HEK293 (cell line): ENCODE measurements around the gene LONP2.

Experiments used
- ZBTB7A ChIP-seq: fragments of 450-650 bp; formaldehyde crosslinking; IDR thresholded peaks from 2 replicates; pipeline ENCODE4 v1.5.1; 2016; ENCODE audit warnings: low read depth, missing biosample characterization, missing genetic modification characterization
- ZNF292 ChIP-seq: fragments of 450-650 bp; formaldehyde crosslinking; IDR thresholded peaks from 2 replicates; pipeline ENCODE4 v1.5.1; 2016; ENCODE audit warnings: low read depth, missing biosample characterization, missing genetic modification characterization, borderline replicate concordance
- TF ChIP-seq, protein P1 (sequence below): fragments of 450-650 bp; formaldehyde crosslinking; IDR thresholded peaks from 2 replicates; pipeline ENCODE4 v1.5.1; 2016; ENCODE audit warnings: missing biosample characterization, missing genetic modification characterization, low read depth
- TF ChIP-seq, protein P2 (sequence below): fragments of 450-650 bp; formaldehyde crosslinking; IDR thresholded peaks from 2 replicates; pipeline ENCODE4 v1.5.1; 2016; ENCODE audit warnings: missing biosample characterization, missing genetic modification characterization

DNA sequence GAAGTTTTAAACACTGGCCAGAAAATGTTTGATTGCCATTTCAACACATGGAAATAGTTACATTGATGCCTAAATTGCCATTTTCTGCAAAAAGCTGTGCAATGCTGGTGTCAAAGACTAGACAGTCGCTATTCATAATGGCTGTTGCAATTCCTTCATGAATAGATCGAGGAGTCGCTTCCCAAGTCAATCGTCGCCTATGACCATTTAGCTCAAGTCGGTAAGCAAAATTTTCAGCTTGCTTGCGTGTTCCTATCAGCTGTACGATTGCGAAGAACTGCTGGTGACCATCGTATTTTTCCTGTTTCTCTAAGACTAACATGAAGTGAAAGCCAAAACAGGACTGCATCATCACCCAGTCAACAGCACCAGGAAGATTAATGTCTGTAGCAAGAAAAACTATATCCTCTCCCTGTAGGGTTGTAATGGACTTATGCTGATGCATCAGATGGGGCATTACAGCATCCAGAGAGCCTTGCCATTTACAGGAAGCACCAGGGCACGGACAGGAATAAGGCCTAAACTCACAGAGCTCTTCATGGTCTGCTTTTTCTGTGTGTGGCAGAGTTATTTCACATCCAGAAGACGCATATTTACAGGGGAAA lies 117.5 kb downstream of the LONP2 start:
- TF ChIP-seq, protein P1, sequence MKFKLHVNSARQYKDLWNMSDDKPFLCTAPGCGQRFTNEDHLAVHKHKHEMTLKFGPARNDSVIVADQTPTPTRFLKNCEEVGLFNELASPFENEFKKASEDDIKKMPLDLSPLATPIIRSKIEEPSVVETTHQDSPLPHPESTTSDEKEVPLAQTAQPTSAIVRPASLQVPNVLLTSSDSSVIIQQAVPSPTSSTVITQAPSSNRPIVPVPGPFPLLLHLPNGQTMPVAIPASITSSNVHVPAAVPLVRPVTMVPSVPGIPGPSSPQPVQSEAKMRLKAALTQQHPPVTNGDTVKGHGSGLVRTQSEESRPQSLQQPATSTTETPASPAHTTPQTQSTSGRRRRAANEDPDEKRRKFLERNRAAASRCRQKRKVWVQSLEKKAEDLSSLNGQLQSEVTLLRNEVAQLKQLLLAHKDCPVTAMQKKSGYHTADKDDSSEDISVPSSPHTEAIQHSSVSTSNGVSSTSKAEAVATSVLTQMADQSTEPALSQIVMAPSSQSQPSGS = no peak
- TF ChIP-seq ZBTB7A (tag by site-specific recombination) (no peak), ZNF292 (tag by site-specific recombination) (no peak)
- TF ChIP-seq, protein P2, sequence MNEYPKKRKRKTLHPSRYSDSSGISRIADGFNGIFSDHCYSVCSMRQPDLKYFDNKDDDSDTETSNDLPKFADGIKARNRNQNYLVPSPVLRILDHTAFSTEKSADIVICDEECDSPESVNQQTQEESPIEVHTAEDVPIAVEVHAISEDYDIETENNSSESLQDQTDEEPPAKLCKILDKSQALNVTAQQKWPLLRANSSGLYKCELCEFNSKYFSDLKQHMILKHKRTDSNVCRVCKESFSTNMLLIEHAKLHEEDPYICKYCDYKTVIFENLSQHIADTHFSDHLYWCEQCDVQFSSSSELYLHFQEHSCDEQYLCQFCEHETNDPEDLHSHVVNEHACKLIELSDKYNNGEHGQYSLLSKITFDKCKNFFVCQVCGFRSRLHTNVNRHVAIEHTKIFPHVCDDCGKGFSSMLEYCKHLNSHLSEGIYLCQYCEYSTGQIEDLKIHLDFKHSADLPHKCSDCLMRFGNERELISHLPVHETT = no peak
